IPS-NIHi11 (cell line): ENCODE measurements around the gene CCDC167.
"Not testable (repeated sequence)": the region's sequence is repeated elsewhere in the genome, so short reads cannot be mapped to it uniquely, and the experiment has no call there.

Experiments used
- DNase-seq: peaks from one replicate; pipeline ENCODE4 v3.0.0; 2012; ENCODE audit warnings: mixed read lengths, low spot score

Gene CCDC167

GRCh38 chr6:37511201-37511600 lies 11.5 kb upstream of the CCDC167 start:
- DNase-seq = no peak

GRCh38 chr6:37507690-37508421 lies 8.2 kb upstream of the CCDC167 start:
- DNase-seq = no peak

GRCh38 chr6:37507077-37507476 lies 7.4 kb upstream of the CCDC167 start:
- DNase-seq = no peak

GRCh38 chr6:37506479-37506878 lies 6.8 kb upstream of the CCDC167 start:
- DNase-seq = no peak

GRCh38 chr6:37504024-37504423 lies 4.3 kb upstream of the CCDC167 start:
- DNase-seq = no peak

- no peak for DNase-seq
These were observed 3.7 kb upstream of the CCDC167 start for GRCh38 chr6:37503309-37503965.

GRCh38 chr6:37502703-37503291 lies 3.1 kb upstream of the CCDC167 start:
- DNase-seq = no peak

GRCh38 chr6:37501632-37502491 lies 2.2 kb upstream of the CCDC167 start:
- DNase-seq = no peak

GRCh38 chr6:37500904-37501303 lies 1.2 kb upstream of the CCDC167 start:
- DNase-seq = not testable (repeated sequence)

GRCh38 chr6:37500294-37500608 lies 558 bp upstream of the CCDC167 start:
- no peak for DNase-seq

GRCh38 chr6:37496951-37497885 lies 2.5 kb downstream of the CCDC167 start:
- no peak for DNase-seq

GRCh38 chr6:37495244-37495934 lies 4.3 kb downstream of the CCDC167 start:
- DNase-seq = no peak

- no peak for DNase-seq
These were observed 6.1 kb downstream of the CCDC167 start for GRCh38 chr6:37493661-37493995.

- no peak for DNase-seq
These were observed 6.6 kb downstream of the CCDC167 start for GRCh38 chr6:37492991-37493660.

GRCh38 chr6:37492236-37492972 lies 7.3 kb downstream of the CCDC167 start:
- no peak for DNase-seq

- no peak for DNase-seq
These were observed 7.9 kb downstream of the CCDC167 start for GRCh38 chr6:37491830-37492208.

- DNase-seq = no peak
These were observed 8.4 kb downstream of the CCDC167 start for GRCh38 chr6:37491171-37491829.

GRCh38 chr6:37490536-37491170 lies 9.0 kb downstream of the CCDC167 start:
- no peak for DNase-seq
